Measurements from ENCODE around the gene CD247.

The CD247 gene

DNA sequence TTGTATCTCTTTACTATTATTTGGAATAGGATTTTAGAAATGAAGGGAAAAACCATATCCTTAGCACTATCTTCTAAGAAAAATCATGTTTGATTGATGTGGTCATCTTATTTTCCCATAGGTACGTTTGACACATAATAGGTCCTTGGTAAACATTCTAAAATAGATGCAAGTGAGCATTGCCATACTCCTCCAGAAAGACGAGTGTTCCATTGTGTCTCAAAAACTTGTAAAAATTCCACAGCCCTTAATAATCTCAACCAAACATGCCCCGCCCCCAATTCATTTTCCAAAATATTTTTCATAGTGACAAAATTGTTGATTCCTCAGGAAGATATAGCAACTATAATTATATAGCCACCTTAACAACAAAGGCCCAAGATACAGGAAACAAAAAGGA is 113.4 kb downstream of the CD247 start (continued):
- TF ChIP-seq ZNF37A (tag by site-specific recombination; IDR thresholded peaks at IDR 0.05): no peak
- TF ChIP-seq SCRT2 (tag by site-specific recombination; IDR thresholded peaks at IDR 0.05): no peak

DNA sequence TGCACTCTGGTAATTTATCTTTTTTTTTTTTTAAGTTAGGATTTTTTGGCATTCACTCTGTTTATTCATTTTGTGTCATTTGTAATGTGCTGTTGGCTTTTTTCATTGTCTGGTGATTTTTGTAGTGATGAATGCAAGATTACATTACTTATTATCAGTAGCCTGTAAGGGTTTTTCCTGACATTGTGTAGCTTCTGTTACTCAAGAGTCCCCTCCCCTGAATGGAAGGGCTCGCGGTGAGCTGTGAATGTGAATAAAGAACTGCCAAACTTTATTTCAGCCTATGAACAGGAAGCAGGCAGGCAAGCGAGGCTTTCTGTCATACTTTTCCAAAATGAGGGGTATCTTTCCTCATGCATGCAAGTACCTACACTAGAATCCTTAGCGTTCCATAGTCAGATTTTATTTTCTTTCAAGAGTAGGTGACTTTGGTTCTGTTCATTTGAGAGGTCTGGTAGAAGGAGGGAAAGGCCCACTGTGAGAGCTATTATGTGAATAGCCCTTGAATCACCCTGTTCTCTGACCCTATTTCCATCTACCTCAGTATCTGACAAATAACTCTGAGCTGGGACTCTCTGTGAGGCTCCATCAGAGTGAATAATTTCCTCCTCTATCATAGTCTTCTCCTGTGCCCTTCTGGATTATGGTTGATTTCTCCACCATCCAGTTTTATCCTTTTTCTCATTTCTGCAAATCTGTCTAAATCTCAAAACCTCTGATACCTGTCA is 114.0 kb downstream of the CD247 start:
- H3K9me3 ChIP-seq (ENCODE audit: control insufficient read depth, insufficient read depth, low read depth, low read length): no peaks in the 10 kb centered on the region
- H3K4me1 ChIP-seq (ENCODE audit: control insufficient read depth, insufficient read depth, low read length): no peaks in the 10 kb centered on the region
- no peak overlapping the region for H3K4me3 ChIP-seq (ENCODE audit: low read depth, low read length)
- ChIA-PET CTCF (interaction anchor here (0.6 to 0.7 kb wide), 2 partner anchors 14 to 154 kb away, joined by 3 read pairs; no protein-coding TSS in a partner anchor), POLR2A (no interaction called here)
- no peak overlapping the region for H3K27ac ChIP-seq (ENCODE audit: extremely low read depth, low read depth, low read length)
- H3K36me3 ChIP-seq (ENCODE audit: control insufficient read depth in 2 of 2, insufficient read depth in 1 of 2, low read length in 2 of 2): peaks cover 0 to 14% of the 10 kb centered on the region in 2 experiments; a peak in 1 of 3 replicates
- TF ChIP-seq ZNF548 (tag by site-specific recombination; IDR thresholded peaks at IDR 0.05) (no peak), ZNF221 (tag by site-specific recombination; IDR thresholded peaks at IDR 0.05; ENCODE audit: borderline replicate concordance) (no peak), ZNF600 (tag by site-specific recombination; IDR thresholded peaks at IDR 0.05) (no peak), ZNF138 (tag by site-specific recombination; IDR thresholded peaks at IDR 0.05; ENCODE audit: borderline replicate concordance) (no peak), ZNF24 (tag by site-specific recombination; IDR thresholded peaks at IDR 0.05) (no peak), ZNF791 (tag by site-specific recombination; IDR thresholded peaks at IDR 0.05) (no peak), ZBTB1 (tag by site-specific recombination; IDR thresholded peaks at IDR 0.05) (no peak), ZNF843 (tag by site-specific recombination; IDR thresholded peaks at IDR 0.05) (no peak), ZNF529 (tag by site-specific recombination; IDR thresholded peaks at IDR 0.05; ENCODE audit: insufficient replicate concordance) (no peak)
- TF ChIP-seq, protein P1, sequence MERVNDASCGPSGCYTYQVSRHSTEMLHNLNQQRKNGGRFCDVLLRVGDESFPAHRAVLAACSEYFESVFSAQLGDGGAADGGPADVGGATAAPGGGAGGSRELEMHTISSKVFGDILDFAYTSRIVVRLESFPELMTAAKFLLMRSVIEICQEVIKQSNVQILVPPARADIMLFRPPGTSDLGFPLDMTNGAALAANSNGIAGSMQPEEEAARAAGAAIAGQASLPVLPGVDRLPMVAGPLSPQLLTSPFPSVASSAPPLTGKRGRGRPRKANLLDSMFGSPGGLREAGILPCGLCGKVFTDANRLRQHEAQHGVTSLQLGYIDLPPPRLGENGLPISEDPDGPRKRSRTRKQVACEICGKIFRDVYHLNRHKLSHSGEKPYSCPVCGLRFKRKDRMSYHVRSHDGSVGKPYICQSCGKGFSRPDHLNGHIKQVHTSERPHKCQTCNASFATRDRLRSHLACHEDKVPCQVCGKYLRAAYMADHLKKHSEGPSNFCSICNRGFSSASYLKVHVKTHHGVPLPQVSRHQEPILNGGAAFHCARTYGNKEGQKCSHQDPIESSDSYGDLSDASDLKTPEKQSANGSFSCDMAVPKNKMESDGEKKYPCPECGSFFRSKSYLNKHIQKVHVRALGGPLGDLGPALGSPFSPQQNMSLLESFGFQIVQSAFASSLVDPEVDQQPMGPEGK (tag by site-specific recombination; IDR thresholded peaks at IDR 0.05): no peak
- TF ChIP-seq, protein P2, sequence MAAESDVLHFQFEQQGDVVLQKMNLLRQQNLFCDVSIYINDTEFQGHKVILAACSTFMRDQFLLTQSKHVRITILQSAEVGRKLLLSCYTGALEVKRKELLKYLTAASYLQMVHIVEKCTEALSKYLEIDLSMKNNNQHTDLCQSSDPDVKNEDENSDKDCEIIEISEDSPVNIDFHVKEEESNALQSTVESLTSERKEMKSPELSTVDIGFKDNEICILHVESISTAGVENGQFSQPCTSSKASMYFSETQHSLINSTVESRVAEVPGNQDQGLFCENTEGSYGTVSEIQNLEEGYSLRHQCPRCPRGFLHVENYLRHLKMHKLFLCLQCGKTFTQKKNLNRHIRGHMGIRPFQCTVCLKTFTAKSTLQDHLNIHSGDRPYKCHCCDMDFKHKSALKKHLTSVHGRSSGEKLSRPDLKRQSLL (tag by site-specific recombination; IDR thresholded peaks at IDR 0.05): no peak

DNA sequence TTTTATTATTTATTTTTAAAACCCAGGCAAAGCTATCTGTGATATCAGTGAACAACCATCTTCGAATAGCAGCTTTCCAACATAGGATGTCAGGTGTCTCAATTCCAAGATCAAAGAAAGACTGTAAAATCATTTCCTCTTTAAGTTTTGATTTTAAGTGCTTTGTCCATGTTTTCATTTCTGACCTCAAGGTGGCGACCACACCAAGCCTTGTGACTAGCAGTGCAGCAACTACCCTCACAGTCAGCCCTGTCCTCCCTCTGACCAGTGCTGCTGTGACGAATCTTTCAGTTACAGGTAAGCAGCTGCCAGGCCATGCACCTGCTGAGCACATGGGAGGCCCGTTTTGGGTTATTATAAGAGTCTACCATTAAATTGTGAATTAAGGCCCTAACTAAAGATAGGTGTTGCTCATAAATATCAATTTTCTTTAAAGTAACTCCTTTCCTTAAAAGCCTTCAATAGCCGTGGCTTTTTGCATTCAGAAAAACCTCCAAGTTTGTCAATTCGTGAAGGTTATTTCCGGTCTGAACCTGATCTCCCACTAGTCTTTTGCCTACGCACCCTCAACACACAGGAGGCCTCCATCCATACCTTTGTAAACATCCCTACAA is 117.0 kb downstream of the CD247 start:
- CTCF ChIA-PET: interaction anchor here (0.6 to 3.1 kb wide), 20 partner anchors 10 to 696 kb away, joined by 3 to 23 read pairs (median 5); no protein-coding TSS in a partner anchor
- TF ChIP-seq ZNF391 (tag by site-specific recombination; IDR thresholded peaks at IDR 0.05; ENCODE audit: borderline replicate concordance, low read depth) (no peak), ZNF785 (tag by site-specific recombination; IDR thresholded peaks at IDR 0.05) (no peak), ZBTB17 (tag by site-specific recombination; IDR thresholded peaks at IDR 0.05) (no peak), ZNF654 (tag by site-specific recombination; IDR thresholded peaks at IDR 0.05; ENCODE audit: low read depth) (peak; percentile 26; the same call in 1 of the 2 replicates), TCF7L2 (IDR thresholded peaks at IDR 0.05; ENCODE audit: borderline replicate concordance, low read depth, low read length) (peak; percentile 24; the same call in 1 of the 2 replicates)
- TF ChIP-seq, protein P3, sequence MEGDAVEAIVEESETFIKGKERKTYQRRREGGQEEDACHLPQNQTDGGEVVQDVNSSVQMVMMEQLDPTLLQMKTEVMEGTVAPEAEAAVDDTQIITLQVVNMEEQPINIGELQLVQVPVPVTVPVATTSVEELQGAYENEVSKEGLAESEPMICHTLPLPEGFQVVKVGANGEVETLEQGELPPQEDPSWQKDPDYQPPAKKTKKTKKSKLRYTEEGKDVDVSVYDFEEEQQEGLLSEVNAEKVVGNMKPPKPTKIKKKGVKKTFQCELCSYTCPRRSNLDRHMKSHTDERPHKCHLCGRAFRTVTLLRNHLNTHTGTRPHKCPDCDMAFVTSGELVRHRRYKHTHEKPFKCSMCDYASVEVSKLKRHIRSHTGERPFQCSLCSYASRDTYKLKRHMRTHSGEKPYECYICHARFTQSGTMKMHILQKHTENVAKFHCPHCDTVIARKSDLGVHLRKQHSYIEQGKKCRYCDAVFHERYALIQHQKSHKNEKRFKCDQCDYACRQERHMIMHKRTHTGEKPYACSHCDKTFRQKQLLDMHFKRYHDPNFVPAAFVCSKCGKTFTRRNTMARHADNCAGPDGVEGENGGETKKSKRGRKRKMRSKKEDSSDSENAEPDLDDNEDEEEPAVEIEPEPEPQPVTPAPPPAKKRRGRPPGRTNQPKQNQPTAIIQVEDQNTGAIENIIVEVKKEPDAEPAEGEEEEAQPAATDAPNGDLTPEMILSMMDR (tag by site-specific recombination; IDR thresholded peaks at IDR 0.05): peak; percentile 60; the same call in 1 of the 2 replicates
- TF ChIP-seq, protein P4, sequence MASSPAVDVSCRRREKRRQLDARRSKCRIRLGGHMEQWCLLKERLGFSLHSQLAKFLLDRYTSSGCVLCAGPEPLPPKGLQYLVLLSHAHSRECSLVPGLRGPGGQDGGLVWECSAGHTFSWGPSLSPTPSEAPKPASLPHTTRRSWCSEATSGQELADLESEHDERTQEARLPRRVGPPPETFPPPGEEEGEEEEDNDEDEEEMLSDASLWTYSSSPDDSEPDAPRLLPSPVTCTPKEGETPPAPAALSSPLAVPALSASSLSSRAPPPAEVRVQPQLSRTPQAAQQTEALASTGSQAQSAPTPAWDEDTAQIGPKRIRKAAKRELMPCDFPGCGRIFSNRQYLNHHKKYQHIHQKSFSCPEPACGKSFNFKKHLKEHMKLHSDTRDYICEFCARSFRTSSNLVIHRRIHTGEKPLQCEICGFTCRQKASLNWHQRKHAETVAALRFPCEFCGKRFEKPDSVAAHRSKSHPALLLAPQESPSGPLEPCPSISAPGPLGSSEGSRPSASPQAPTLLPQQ (tag by site-specific recombination; IDR thresholded peaks at IDR 0.05): peak; percentile 37; the same call in 1 of the 2 replicates

More for the DNA sequence above, 117.0 kb downstream of the CD247 start:
- H3K9me3 ChIP-seq (ENCODE audit: control insufficient read depth, insufficient read depth, low read depth, low read length): no peaks in the 10 kb centered on the region
- peaks cover 0 to 33% of the 10 kb centered on the region in 2 experiments; a peak in 1 of 3 replicates for H3K36me3 ChIP-seq (ENCODE audit: control insufficient read depth in 2 of 2, insufficient read depth in 1 of 2, low read length in 2 of 2)
- H3K27ac ChIP-seq (ENCODE audit: extremely low read depth, low read depth, low read length): no peak overlapping the region
- no peaks in the 10 kb centered on the region for H3K4me1 ChIP-seq (ENCODE audit: control insufficient read depth, insufficient read depth, low read length)
- POLR2A ChIA-PET: no interaction called here
- no peak overlapping the region for H3K4me3 ChIP-seq (ENCODE audit: low read depth, low read length)
